ENCODE results near the gene OR52J3.

DNA sequence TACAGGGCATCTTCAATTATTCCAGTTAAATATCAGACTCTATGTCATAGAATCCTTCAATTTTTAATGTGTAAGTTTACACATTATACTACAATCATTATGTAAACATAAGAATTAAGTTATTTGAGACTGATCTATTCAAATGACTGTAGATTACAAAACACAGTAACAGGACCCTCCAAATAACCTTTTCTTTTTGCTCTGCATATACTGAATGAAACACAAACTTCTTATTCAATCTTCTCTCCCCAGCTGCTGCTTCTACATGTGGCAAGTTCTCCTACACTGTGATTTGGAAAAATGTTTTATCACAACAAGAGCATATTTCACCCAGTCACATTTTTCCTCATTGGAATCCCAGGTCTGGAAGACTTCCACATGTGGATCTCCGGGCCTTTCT lies at the start of gene OR52J3:
- TF ChIP-seq CHD2 (IDR thresholded peaks at IDR 0.05; ENCODE audit: low read length) (no peak), RFX5 (IDR thresholded peaks at IDR 0.05; ENCODE audit: borderline replicate concordance, low read depth, low read length) (no peak), POLR2A (IDR thresholded peaks at IDR 0.05; ENCODE audit: control extremely low read depth in 1 of 2, low read depth in 2 of 2, low read length in 2 of 2) (no peak), EZH2 (IDR thresholded peaks at IDR 0.05; ENCODE audit: low read depth, low read length, severe bottlenecking) (no peak)
- TF ChIP-seq, protein P1, sequence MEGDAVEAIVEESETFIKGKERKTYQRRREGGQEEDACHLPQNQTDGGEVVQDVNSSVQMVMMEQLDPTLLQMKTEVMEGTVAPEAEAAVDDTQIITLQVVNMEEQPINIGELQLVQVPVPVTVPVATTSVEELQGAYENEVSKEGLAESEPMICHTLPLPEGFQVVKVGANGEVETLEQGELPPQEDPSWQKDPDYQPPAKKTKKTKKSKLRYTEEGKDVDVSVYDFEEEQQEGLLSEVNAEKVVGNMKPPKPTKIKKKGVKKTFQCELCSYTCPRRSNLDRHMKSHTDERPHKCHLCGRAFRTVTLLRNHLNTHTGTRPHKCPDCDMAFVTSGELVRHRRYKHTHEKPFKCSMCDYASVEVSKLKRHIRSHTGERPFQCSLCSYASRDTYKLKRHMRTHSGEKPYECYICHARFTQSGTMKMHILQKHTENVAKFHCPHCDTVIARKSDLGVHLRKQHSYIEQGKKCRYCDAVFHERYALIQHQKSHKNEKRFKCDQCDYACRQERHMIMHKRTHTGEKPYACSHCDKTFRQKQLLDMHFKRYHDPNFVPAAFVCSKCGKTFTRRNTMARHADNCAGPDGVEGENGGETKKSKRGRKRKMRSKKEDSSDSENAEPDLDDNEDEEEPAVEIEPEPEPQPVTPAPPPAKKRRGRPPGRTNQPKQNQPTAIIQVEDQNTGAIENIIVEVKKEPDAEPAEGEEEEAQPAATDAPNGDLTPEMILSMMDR (IDR thresholded peaks at IDR 0.05; ENCODE audit: control extremely low read depth in 1 of 3, insufficient read depth in 1 of 3, low read depth in 1 of 3, low read length in 3 of 3): no peak

Data from H1 (cell line).